H1 (cell line): ENCODE measurements around the gene BAZ2A. TPM values are rescaled to one million over a fixed set of nuclear protein-coding genes. Genes with fewer than 3 reads are reported as not detected.

ENCODE experiments used
- CTCF ChIA-PET: fragments of 300-600 bp; sonication (Branson Sonifier 250); formaldehyde crosslinking; loops from one replicate; lab custom pipeline; 2021; ENCODE audit not compliant: partially characterized antibody; lab: Charles Lee
- POLR2A ChIA-PET: fragments of 300-600 bp; sonication (Branson Sonifier 250); formaldehyde crosslinking; loops from one replicate; lab custom pipeline; 2021; ENCODE audit warnings: inconsistent platforms; ENCODE audit not compliant: partially characterized antibody; lab: Charles Lee
- DNase-seq, 2 experiments: peaks; one replicate each; pipeline versions ENCODE4 v3.0.0 to v3.0.0-alpha.2; 2010 to 2022; ENCODE audit warnings: low spot score in 2 of 2, low read depth in 1 of 2, mixed read lengths in 1 of 2
- FAIRE-seq: peaks from 2 replicates; lab custom pipeline; 2011; peaks lifted over from hg19 to GRCh38; lab: Jason Lieb, UNC
- H2AFZ ChIP-seq: 2 replicates; pipeline ENCODE4 v1.8.1; 2012; ENCODE audit warnings: low read length, inconsistent platforms
- H2AK5ac ChIP-seq: 2 replicates; pipeline ENCODE4 v1.6.1; 2013; ENCODE audit warnings: low read depth, low read length
- H2BK120ac ChIP-seq: replicated peaks from 2 replicates; pipeline ENCODE3; 2013; ENCODE audit warnings: low read depth, low read length, inconsistent platforms
- H2BK12ac ChIP-seq: 2 replicates; pipeline ENCODE4 v1.6.1; 2013; ENCODE audit warnings: low read depth, low read length
- H2BK15ac ChIP-seq: 2 replicates; pipeline ENCODE4 v1.6.1; 2013; ENCODE audit warnings: low read length
- H2BK20ac ChIP-seq: 2 replicates; pipeline ENCODE4 v1.6.1; 2013; ENCODE audit warnings: low read length
- H2BK5ac ChIP-seq: 2 replicates; pipeline ENCODE4 v1.6.1; 2013; ENCODE audit warnings: low read depth, low read length
- H3K14ac ChIP-seq: 2 replicates; pipeline ENCODE4 v1.6.1; 2013; ENCODE audit warnings: inconsistent platforms; ENCODE audit not compliant: insufficient read length
- H3K18ac ChIP-seq: 2 replicates; pipeline ENCODE4 v1.6.1; 2013; ENCODE audit warnings: low read length; ENCODE audit errors: extremely low read depth
- H3K23ac ChIP-seq: 2 replicates; pipeline ENCODE4 v1.6.1; 2013; ENCODE audit warnings: inconsistent platforms; ENCODE audit not compliant: insufficient read length
- H3K23me2 ChIP-seq: 2 replicates; pipeline ENCODE4 v1.6.1; 2013; ENCODE audit warnings: low read depth, low read length
- H3K27ac ChIP-seq: 2 replicates; pipeline ENCODE4 v1.6.1; 2011; ENCODE audit warnings: low read depth, low read length, inconsistent platforms
- H3K27me3 ChIP-seq, 4 experiments: replicated peaks in 1 of 4; 1 replicate in 1 of 4; 2 replicates in 3 of 4; pipeline versions ENCODE4 v1.6.1 to v1.8.1; 2011 to 2013; ENCODE audit warnings: low read length in 3 of 4, mild to moderate bottlenecking in 3 of 4, inconsistent platforms in 2 of 4, mixed read lengths in 2 of 4, moderate library complexity in 1 of 4; ENCODE audit not compliant: control insufficient read depth in 3 of 4, insufficient read depth in 3 of 4; ENCODE audit errors: extremely low read depth in 1 of 4
- H3K36me3 ChIP-seq, 4 experiments: 2 replicates each; pipeline versions ENCODE4 v1.6.1 to v1.8.1; 2011 to 2013; ENCODE audit warnings: mild to moderate bottlenecking in 4 of 4, low read length in 3 of 4, moderate library complexity in 2 of 4, control low read depth in 1 of 4, inconsistent platforms in 1 of 4; ENCODE audit not compliant: insufficient read depth in 4 of 4, control insufficient read depth in 2 of 4
- H3K4ac ChIP-seq: replicated peaks from 2 replicates; pipeline ENCODE3; 2013; ENCODE audit warnings: low read length, low read depth, mixed read lengths, inconsistent platforms; ENCODE audit not compliant: insufficient read length
- H3K4me1 ChIP-seq, 4 experiments: replicated peaks in 1 of 4; 1 replicate in 1 of 4; 2 replicates in 3 of 4; pipeline versions ENCODE4 v1.6.1 to v1.8.1; 2011 to 2013; ENCODE audit warnings: low read length in 3 of 4, inconsistent platforms in 2 of 4, mixed read lengths in 1 of 4; ENCODE audit not compliant: insufficient read depth in 4 of 4, control insufficient read depth in 3 of 4
- H3K4me2 ChIP-seq, 2 experiments: 2 replicates each; pipeline versions ENCODE4 v1.6.1 to v1.8.1; 2011 to 2013; ENCODE audit warnings: low read depth in 2 of 2, low read length in 2 of 2, control low read depth in 1 of 2, inconsistent platforms in 1 of 2, mild to moderate bottlenecking in 1 of 2; ENCODE audit not compliant: insufficient read depth in 1 of 2
- H3K4me3 ChIP-seq, 4 experiments: fragments of 200-600, 300-600 bp in 1 of 4; sonication (generic), shearing (Covaris generic), sonication (Bioruptor Twin) in 1 of 4; 2 replicates each; pipeline versions ENCODE4 v1.5.1 to v1.8.1; 2011 to 2016; ENCODE audit warnings: low read length in 4 of 4, low read depth in 3 of 4, control low read depth in 2 of 4, inconsistent platforms in 2 of 4, mild to moderate bottlenecking in 2 of 4, mixed read lengths in 1 of 4, moderate library complexity in 1 of 4; ENCODE audit not compliant: insufficient read depth in 2 of 4; ENCODE audit errors: extremely low read depth in 1 of 4
- H3K56ac ChIP-seq: replicated peaks from 2 replicates; pipeline ENCODE3; 2013; ENCODE audit warnings: low read depth, mild to moderate bottlenecking, mixed read lengths, low read length, inconsistent platforms; ENCODE audit not compliant: insufficient read length
- H3K79me1 ChIP-seq: 2 replicates; pipeline ENCODE4 v1.6.1; 2013; ENCODE audit warnings: low read depth, low read length, control low read depth
- H3K79me2 ChIP-seq, 2 experiments: 2 replicates each; pipeline versions ENCODE4 v1.6.1 to v1.8.1; 2012 to 2013; ENCODE audit warnings: low read length in 2 of 2, mild to moderate bottlenecking in 2 of 2, inconsistent platforms in 1 of 2; ENCODE audit not compliant: insufficient read depth in 2 of 2, control insufficient read depth in 1 of 2
- H3K9ac ChIP-seq, 4 experiments: replicated peaks in 1 of 4; 1 replicate in 1 of 4; 2 replicates in 3 of 4; pipeline versions ENCODE4 v1.6.1 to v1.8.1; 2011 to 2013; ENCODE audit warnings: low read depth in 3 of 4, low read length in 3 of 4, control low read depth in 2 of 4, mild to moderate bottlenecking in 2 of 4, moderate library complexity in 2 of 4, inconsistent platforms in 1 of 4; ENCODE audit errors: extremely low read depth in 1 of 4
- H3K9me3 ChIP-seq, 2 experiments: 2 replicates each; pipeline versions ENCODE4 v1.6.1 to v1.8.1; 2012 to 2013; ENCODE audit warnings: mild to moderate bottlenecking in 2 of 2, moderate library complexity in 2 of 2, control low read depth in 1 of 2, inconsistent platforms in 1 of 2, low read depth in 1 of 2, low read length in 1 of 2, mixed read lengths in 1 of 2; ENCODE audit not compliant: insufficient read depth in 2 of 2
- H4K20me1 ChIP-seq, 2 experiments: replicated peaks in 1 of 2; 2 replicates each; pipeline versions ENCODE3 to v1.8.1; 2011 to 2013; ENCODE audit warnings: inconsistent platforms in 2 of 2, low read length in 2 of 2, mild to moderate bottlenecking in 1 of 2; ENCODE audit not compliant: insufficient read depth in 2 of 2, control insufficient read depth in 1 of 2
- H4K5ac ChIP-seq: 2 replicates; pipeline ENCODE4 v1.6.1; 2013; ENCODE audit warnings: low read length, low read depth, mixed read lengths, inconsistent platforms; ENCODE audit not compliant: insufficient read length
- H4K8ac ChIP-seq: 2 replicates; pipeline ENCODE4 v1.8.0; 2013; ENCODE audit warnings: mild to moderate bottlenecking, moderate library complexity, low read length, inconsistent platforms; ENCODE audit not compliant: insufficient read depth; ENCODE audit errors: extremely low read depth
- H4K91ac ChIP-seq: replicated peaks from 2 replicates; pipeline ENCODE3; 2013; ENCODE audit warnings: low read length, mixed read lengths, inconsistent platforms; ENCODE audit not compliant: insufficient read length
- CHD2 ChIP-seq: IDR thresholded peaks from 2 replicates; pipeline ENCODE4 v1.6.1; 2012; ENCODE audit warnings: low read length, improper control_type of control experiment
- EP300 ChIP-seq, 2 experiments: IDR thresholded peaks; 1 replicate in 1 of 2; 2 replicates in 1 of 2; pipeline ENCODE4 v1.6.1; 2011 to 2012; ENCODE audit warnings: low read depth in 2 of 2, low read length in 2 of 2, mild to moderate bottlenecking in 2 of 2, borderline replicate concordance in 1 of 2, inconsistent platforms in 1 of 2, moderate library complexity in 1 of 2
- HDAC6 ChIP-seq: IDR thresholded peaks from one replicate; pipeline ENCODE4 v1.7.1; 2012; ENCODE audit warnings: low read depth, mild to moderate bottlenecking, inconsistent platforms, low read length, moderate library complexity
- KDM4A ChIP-seq: IDR thresholded peaks from one replicate; pipeline ENCODE4 v1.7.1; 2012; ENCODE audit warnings: low read depth, mild to moderate bottlenecking, moderate library complexity, low read length, inconsistent platforms; ENCODE audit not compliant: severe bottlenecking
- NANOG ChIP-seq: IDR thresholded peaks from 2 replicates; pipeline ENCODE4 v1.6.1; 2011; ENCODE audit warnings: low read length, low read depth, mild to moderate bottlenecking, inconsistent platforms; ENCODE audit not compliant: insufficient read depth, poor library complexity, severe bottlenecking
- POLR2A ChIP-seq, 2 experiments: IDR thresholded peaks; 1 replicate in 1 of 2; 2 replicates in 1 of 2; pipeline ENCODE4 v1.6.1; 2011; ENCODE audit warnings: low read depth in 2 of 2, low read length in 2 of 2, mild to moderate bottlenecking in 2 of 2; ENCODE audit errors: control extremely low read depth in 1 of 2
- RBBP5 ChIP-seq: IDR thresholded peaks from 2 replicates; pipeline ENCODE4 v1.7.1; 2012; ENCODE audit warnings: low read depth, mild to moderate bottlenecking, inconsistent platforms, low read length, moderate library complexity, borderline replicate concordance
- SAP30 ChIP-seq: fragments of 300-600 bp; sonication (generic); IDR thresholded peaks from 2 replicates; pipeline ENCODE4 v1.7.1; 2012; ENCODE audit warnings: low read length, moderate library complexity, mild to moderate bottlenecking, inconsistent platforms; ENCODE audit not compliant: insufficient read depth, insufficient replicate concordance
- SIX5 ChIP-seq: IDR thresholded peaks from 2 replicates; pipeline ENCODE4 v1.6.1; 2011; ENCODE audit warnings: mild to moderate bottlenecking, low read depth, low read length
- SUZ12 ChIP-seq: fragments of 200-600 bp; sonication (generic); IDR thresholded peaks from 2 replicates; pipeline ENCODE4 v1.6.1; 2012; ENCODE audit warnings: mild to moderate bottlenecking, inconsistent platforms, low read length, moderate library complexity, mixed read lengths
- WGBS, 2 experiments: shearing (Covaris generic) in 1 of 2; methylation state at CpG; one replicate each; pipeline versions ENCODE4 v1.1.6 to v1.1.7; 2013 to 2015; ENCODE audit warnings: low lambda C conversion rate in 2 of 2, mixed read lengths in 2 of 2, inconsistent platforms in 1 of 2, low coverage in 1 of 2, missing lambda C conversion rate in 1 of 2; ENCODE audit not compliant: insufficient replicate concordance in 2 of 2, insufficient coverage in 1 of 2, insufficient read length in 1 of 2; ENCODE audit errors: extremely low coverage in 1 of 2, missing lambda C conversion rate in 1 of 2; 5-methylcytosine and 5-hydroxymethylcytosine counted together
- polyA plus RNA-seq, 7 experiments: library from polyadenylated mRNA; depleted of rRNA in 3 of 7; stranded (reverse) in 5 of 7; unstranded in 2 of 7; fragments of >200 nt in 5 of 7; fragments of 200-250 nt in 2 of 7; gene quantifications; 1 replicate in 5 of 7; 2 replicates in 1 of 7; 4 replicates in 1 of 7; pipeline versions ENCODE4 v1.2.1 to v1.2.3, GENCODE V29; 2011 to 2013; ENCODE audit warnings: missing spikeins in 2 of 7, mixed read lengths in 2 of 7
- total RNA-seq: library from RNA; stranded (reverse); fragmentation: NEBNext Ultra II Directional; extraction: Animal tissue kit (Norgen Biotek cat#: 25700); gene quantifications from 2 replicates; pipeline ENCODE4 v1.2.1, GENCODE V29; 2021
- TF ChIP-seq, protein P1 (sequence below): IDR thresholded peaks from 2 replicates; pipeline ENCODE4 v1.6.1; 2012; ENCODE audit warnings: low read length, inconsistent platforms

BAZ2A gene
- total and polyA plus RNA-seq, 2 of the 8 experiments (the other 6 are each of a cell fraction or from before 2014, with no cell fraction given), result 52.0 to 110 TPM

DNA sequence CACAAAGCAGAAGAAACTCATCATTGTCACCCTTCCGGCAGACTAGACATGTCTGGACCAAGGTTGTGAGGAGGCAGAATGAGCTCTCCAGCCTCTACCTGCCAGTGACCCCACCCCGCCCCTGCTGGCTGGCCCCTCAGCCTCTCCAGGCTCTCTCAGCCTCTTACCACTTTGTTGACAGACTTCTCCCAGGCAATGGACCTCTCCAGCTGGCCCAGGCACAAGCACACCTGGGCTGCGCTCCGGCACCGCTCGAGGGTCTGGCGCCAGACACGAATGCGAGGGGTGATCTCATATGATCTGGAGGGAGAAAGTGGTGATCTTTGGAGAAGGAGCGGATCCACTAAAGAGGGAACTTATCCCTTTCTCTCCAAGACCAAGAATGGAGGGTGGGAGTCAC, 30.3 kb downstream of the BAZ2A start:
- Histone ChIP-seq H2AFZ (no peak overlapping the region), H3K23ac (no peak overlapping the region), H3K56ac (no peak overlapping the region), H4K8ac (no peak overlapping the region), H2BK5ac (no peak overlapping the region), H2BK15ac (no peak overlapping the region), H3K79me2 (no peaks in the 10 kb centered on the region), H3K14ac (no peak overlapping the region), H4K91ac (no peak overlapping the region), H3K4ac (no peak overlapping the region), H3K27me3 (no peaks in the 10 kb centered on the region), H3K4me2 (no peak overlapping the region), H2BK20ac (no peak overlapping the region), H4K5ac (no peak overlapping the region), H3K23me2 (no peaks in the 10 kb centered on the region), H3K9ac (no peak overlapping the region), H3K4me1 (peaks cover 0 to 6% (median 2%) of the 10 kb centered on the region in 4 experiments; a peak in 2 of 7 replicates), H4K20me1 (peaks cover 0 to 3% of the 10 kb centered on the region in 2 experiments), H2AK5ac (no peak overlapping the region), H2BK12ac (no peak overlapping the region), H2BK120ac (no peak overlapping the region), H3K79me1 (no peaks in the 10 kb centered on the region), H3K27ac (no peak overlapping the region), H3K4me3 (no peak overlapping the region), H3K18ac (no peak overlapping the region), H3K9me3 (no peaks in the 10 kb centered on the region), H3K36me3 (peaks cover 50 to 80% (median 62%) of the 10 kb centered on the region in 4 experiments)
- ChIA-PET CTCF (interaction anchor here (1.0 to 5.0 kb wide), 7 partner anchors 9 to 64 kb away, joined by 3 to 29 read pairs (median 11); partner anchors contain the start of gene BAZ2A), POLR2A (interaction anchor here (1.7 kb wide), 1 partner anchor 29 kb away, joined by 4 read pairs; no protein-coding TSS in a partner anchor)
- WGBS, 2 experiments, result 95% methylated on average over 10 of the region's 10 CpGs; no CpG with 5 or more reads in 1 of the 2 experiments
- DNase-seq (no peak), FAIRE-seq (no peak)
- TF ChIP-seq KDM4A (no peak), SAP30 (no peak), HDAC6 (no peak), CHD2 (no peak), SUZ12 (no peak), RBBP5 (no peak), NANOG (no peak), POLR2A (IDR thresholded peaks at IDR 0.05; ENCODE audit: control extremely low read depth in 1 of 2, low read depth in 2 of 2, low read length in 2 of 2) (no peak), EP300 (IDR thresholded peaks at IDR 0.05; ENCODE audit: borderline replicate concordance in 1 of 2, low read depth in 2 of 2, low read length in 2 of 2) (no peak), SIX5 (no peak)
- TF ChIP-seq, protein P1, sequence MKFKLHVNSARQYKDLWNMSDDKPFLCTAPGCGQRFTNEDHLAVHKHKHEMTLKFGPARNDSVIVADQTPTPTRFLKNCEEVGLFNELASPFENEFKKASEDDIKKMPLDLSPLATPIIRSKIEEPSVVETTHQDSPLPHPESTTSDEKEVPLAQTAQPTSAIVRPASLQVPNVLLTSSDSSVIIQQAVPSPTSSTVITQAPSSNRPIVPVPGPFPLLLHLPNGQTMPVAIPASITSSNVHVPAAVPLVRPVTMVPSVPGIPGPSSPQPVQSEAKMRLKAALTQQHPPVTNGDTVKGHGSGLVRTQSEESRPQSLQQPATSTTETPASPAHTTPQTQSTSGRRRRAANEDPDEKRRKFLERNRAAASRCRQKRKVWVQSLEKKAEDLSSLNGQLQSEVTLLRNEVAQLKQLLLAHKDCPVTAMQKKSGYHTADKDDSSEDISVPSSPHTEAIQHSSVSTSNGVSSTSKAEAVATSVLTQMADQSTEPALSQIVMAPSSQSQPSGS, result no peak
